H9 (cell line): Measurements from ENCODE around the gene WFDC12. TPM values are rescaled to one million over a fixed set of nuclear protein-coding genes. Genes with fewer than 3 reads are reported as not detected.

Experiments
- DNase-seq: peaks from one replicate; pipeline ENCODE4 v3.0.0-alpha.2; 2017
- H2AFZ ChIP-seq: one replicate; pipeline ENCODE4 v1.6.1; 2013; ENCODE audit warnings: mild to moderate bottlenecking, low read length, control low read depth, moderate library complexity
- H2AK5ac ChIP-seq: 2 replicates; pipeline ENCODE4 v1.6.1; 2013; ENCODE audit warnings: low read length, control low read depth, mixed read lengths; ENCODE audit not compliant: insufficient read length
- H2BK120ac ChIP-seq: one replicate; pipeline ENCODE4 v1.6.1; 2013; ENCODE audit warnings: low read depth, mild to moderate bottlenecking, low read length, control low read depth, inconsistent platforms; ENCODE audit not compliant: poor library complexity, severe bottlenecking
- H2BK12ac ChIP-seq: 2 replicates; pipeline ENCODE4 v1.6.1; 2013; ENCODE audit warnings: low read length, control low read depth, mixed read lengths, low read depth; ENCODE audit not compliant: insufficient read length
- H2BK15ac ChIP-seq: 2 replicates; pipeline ENCODE4 v1.6.1; 2013; ENCODE audit warnings: low read depth, low read length, control low read depth
- H2BK20ac ChIP-seq: one replicate; pipeline ENCODE4 v1.6.1; 2013; ENCODE audit warnings: low read depth, mild to moderate bottlenecking, low read length, control low read depth, inconsistent platforms; ENCODE audit not compliant: poor library complexity, severe bottlenecking
- H2BK5ac ChIP-seq: 2 replicates; pipeline ENCODE4 v1.6.1; 2013; ENCODE audit warnings: low read length, control low read depth, mixed read lengths; ENCODE audit not compliant: insufficient read length
- H3K14ac ChIP-seq: 2 replicates; pipeline ENCODE4 v1.6.1; 2013; ENCODE audit warnings: low read length, control low read depth; ENCODE audit not compliant: insufficient read depth
- H3K18ac ChIP-seq: 2 replicates; pipeline ENCODE4 v1.6.1; 2013; ENCODE audit warnings: low read depth, mild to moderate bottlenecking, mixed read lengths, low read length, control low read depth; ENCODE audit not compliant: insufficient read length
- H3K23ac ChIP-seq: 2 replicates; pipeline ENCODE4 v1.6.1; 2013; ENCODE audit warnings: low read length, control low read depth, mixed read lengths, low read depth; ENCODE audit not compliant: insufficient read length
- H3K23me2 ChIP-seq: 2 replicates; pipeline ENCODE4 v1.6.1; 2013; ENCODE audit warnings: low read depth, mild to moderate bottlenecking, mixed read lengths, low read length, control low read depth; ENCODE audit not compliant: insufficient read length, poor library complexity, severe bottlenecking
- H3K27ac ChIP-seq: 2 replicates; pipeline ENCODE4 v1.5.1; 2013; ENCODE audit warnings: low read length, control low read depth, mixed read lengths, low read depth; ENCODE audit not compliant: insufficient read length
- H3K27me3 ChIP-seq: 2 replicates; pipeline ENCODE4 v1.6.1; 2013; ENCODE audit warnings: low read length, control low read depth, inconsistent platforms; ENCODE audit not compliant: insufficient read depth
- H3K4ac ChIP-seq: 2 replicates; pipeline ENCODE4 v1.6.1; 2013; ENCODE audit warnings: low read depth, mild to moderate bottlenecking, control low read depth, inconsistent platforms, low read length, moderate library complexity
- H3K4me1 ChIP-seq: 2 replicates; pipeline ENCODE4 v1.6.1; 2013; ENCODE audit warnings: low read length, control low read depth, inconsistent platforms; ENCODE audit not compliant: insufficient read depth
- H3K4me2 ChIP-seq: 2 replicates; pipeline ENCODE4 v1.6.1; 2013; ENCODE audit warnings: low read length, control low read depth, mixed read lengths; ENCODE audit not compliant: insufficient read length, insufficient read depth
- H3K56ac ChIP-seq: 2 replicates; pipeline ENCODE4 v1.6.1; 2013; ENCODE audit warnings: low read depth, mild to moderate bottlenecking, mixed read lengths, low read length, control low read depth; ENCODE audit not compliant: insufficient read length
- H3K79me1 ChIP-seq: 2 replicates; pipeline ENCODE4 v1.6.1; 2013; ENCODE audit warnings: low read depth, mild to moderate bottlenecking, moderate library complexity, low read length, control low read depth, inconsistent platforms; ENCODE audit not compliant: insufficient read depth, poor library complexity, severe bottlenecking
- H3K79me2 ChIP-seq: 2 replicates; pipeline ENCODE4 v1.6.1; 2013; ENCODE audit warnings: low read length, control low read depth, inconsistent platforms; ENCODE audit not compliant: insufficient read depth
- H3K9ac ChIP-seq: 2 replicates; pipeline ENCODE4 v1.6.1; 2013; ENCODE audit warnings: low read length, control low read depth, mixed read lengths; ENCODE audit not compliant: insufficient read length; ENCODE audit errors: extremely low read depth
- H3K9me3 ChIP-seq: one replicate; pipeline ENCODE4 v1.6.1; 2013; ENCODE audit warnings: low read depth, low read length, inconsistent platforms; ENCODE audit not compliant: control insufficient read depth
- H3T11ph ChIP-seq: one replicate; pipeline ENCODE4 v1.6.1; 2013; ENCODE audit warnings: mild to moderate bottlenecking, low read length, control low read depth, inconsistent platforms
- H4K20me1 ChIP-seq: one replicate; pipeline ENCODE4 v1.6.1; 2013; ENCODE audit not compliant: control insufficient read depth, insufficient read length, insufficient read depth
- H4K5ac ChIP-seq: 2 replicates; pipeline ENCODE4 v1.6.1; 2013; ENCODE audit warnings: low read depth, mild to moderate bottlenecking, mixed read lengths, low read length, control low read depth; ENCODE audit not compliant: insufficient read length
- H4K8ac ChIP-seq: replicated peaks from 2 replicates; pipeline ENCODE4 v1.6.1; 2013; ENCODE audit warnings: low read length, control low read depth, mixed read lengths, low read depth; ENCODE audit not compliant: insufficient read length
- H4K91ac ChIP-seq: 2 replicates; pipeline ENCODE4 v1.6.1; 2013; ENCODE audit warnings: low read depth, mild to moderate bottlenecking, moderate library complexity, mixed read lengths, low read length, control low read depth; ENCODE audit not compliant: insufficient read length
- H3K27ac Mint-ChIP-seq, 3 experiments: 2 replicates in 2 of 3; 3 replicates in 1 of 3; pipeline ENCODE4 v1.8.0; 2020 to 2021; ENCODE audit warnings: mixed read lengths in 3 of 3, mild to moderate bottlenecking in 1 of 3, moderate library complexity in 1 of 3
- H3K27me3 Mint-ChIP-seq: 2 replicates; pipeline ENCODE4 v1.8.0; 2021; ENCODE audit warnings: low read depth, mild to moderate bottlenecking, moderate library complexity, mixed read lengths
- H3K36me3 Mint-ChIP-seq, 3 experiments: 2 replicates in 2 of 3; 3 replicates in 1 of 3; pipeline ENCODE4 v1.8.0; 2020 to 2021; ENCODE audit warnings: low read depth in 3 of 3, mixed read lengths in 3 of 3; ENCODE audit not compliant: insufficient read depth in 1 of 3
- H3K4me1 Mint-ChIP-seq, 2 experiments: 2 replicates each; pipeline ENCODE4 v1.8.0; 2020; ENCODE audit warnings: mixed read lengths in 2 of 2
- H3K4me3 Mint-ChIP-seq, 2 experiments: 2 replicates in 1 of 2; 3 replicates in 1 of 2; pipeline ENCODE4 v1.8.0; 2020 to 2021; ENCODE audit warnings: mild to moderate bottlenecking in 2 of 2, mixed read lengths in 2 of 2, moderate library complexity in 1 of 2
- H3K9me3 Mint-ChIP-seq, 2 experiments: 2 replicates in 1 of 2; 3 replicates in 1 of 2; pipeline ENCODE4 v1.8.0; 2020; ENCODE audit warnings: mild to moderate bottlenecking in 2 of 2, mixed read lengths in 2 of 2, moderate library complexity in 1 of 2
- WGBS: extraction: QIAGEN DNeasy Blood & Tissue Kit; methylation state at CpG from one replicate; pipeline ENCODE4 v1.1.7; 2013; ENCODE audit warnings: missing lambda C conversion rate, low lambda C conversion rate, mixed read lengths; ENCODE audit not compliant: insufficient read length; ENCODE audit errors: extremely low coverage; 5-methylcytosine and 5-hydroxymethylcytosine counted together
- total RNA-seq: library from RNA; stranded (reverse); gene quantifications from 2 replicates; pipeline ENCODE4 v1.2.1, GENCODE V29; 2021
- TF ChIP-seq, protein P1 (sequence below): fragments of 200-600 bp; sonication (generic); conservative IDR thresholded peaks from 3 replicates; pipeline ENCODE4 v1.8.0; 2021; ENCODE audit warnings: antibody characterized with exemption, mild to moderate bottlenecking

The WFDC12 gene
- total RNA-seq, 1 experiment from 2014 or later = not detected

DNA sequence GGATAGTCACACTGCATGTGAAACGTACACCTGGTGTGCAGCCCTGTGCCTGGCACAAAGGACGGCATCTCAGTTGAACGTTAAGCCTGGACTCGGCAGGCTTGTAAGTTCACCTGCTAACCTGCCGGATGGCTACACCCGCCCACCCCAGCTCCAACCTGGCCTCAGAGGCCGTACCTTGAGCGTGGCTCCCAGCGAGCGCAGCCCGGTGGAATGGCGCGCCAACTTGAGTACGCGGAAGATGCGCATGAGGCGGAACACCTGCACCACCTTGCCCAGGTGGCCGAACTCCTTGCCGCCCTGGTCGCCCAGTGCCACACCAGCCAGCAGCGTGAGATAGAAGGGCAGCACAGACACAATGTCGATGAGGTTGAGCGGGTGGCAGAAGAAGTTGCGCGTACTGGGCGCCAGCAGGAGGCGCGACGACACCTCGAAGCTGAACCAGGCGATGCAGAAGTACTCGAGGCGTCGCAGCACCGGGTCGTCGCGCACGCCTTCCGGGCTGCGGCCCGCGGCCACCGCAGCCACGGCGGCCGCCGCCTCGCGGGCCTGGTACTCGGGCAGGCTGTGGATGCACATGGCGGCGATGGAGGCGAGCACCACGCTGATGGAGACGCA, 26.7 kb downstream of the WFDC12 start:
- Histone ChIP-seq H4K20me1 (no peaks in the 10 kb centered on the region), H2BK12ac (no peak overlapping the region), H3K56ac (no peak overlapping the region), H2AFZ (no peak overlapping the region), H3K23me2 (no peaks in the 10 kb centered on the region), H3T11ph (no peak overlapping the region), H3K23ac (no peak overlapping the region), H3K9ac (no peak overlapping the region), H3K9me3 (no peaks in the 10 kb centered on the region), H3K27me3 (no peaks in the 10 kb centered on the region; the same call in 1 of the 2 replicates), H3K79me1 (no peaks in the 10 kb centered on the region), H2BK120ac (no peak overlapping the region), H3K27ac (no peak overlapping the region), H4K91ac (no peak overlapping the region), H3K14ac (no peak overlapping the region), H3K4me2 (no peak overlapping the region), H4K8ac (no peak overlapping the region), H2BK20ac (no peak overlapping the region), H4K5ac (no peak overlapping the region), H2BK5ac (no peak overlapping the region), H2BK15ac (no peak overlapping the region), H2AK5ac (no peak overlapping the region), H3K4me1 (no peaks in the 10 kb centered on the region; the same call in 1 of the 2 replicates), H3K4ac (no peak overlapping the region), H3K79me2 (no peaks in the 10 kb centered on the region), H3K18ac (no peak overlapping the region)
- H3K4me1 Mint-ChIP-seq = peaks cover 11% of the 10 kb centered on the region in 2 experiments
- H3K27me3 Mint-ChIP-seq = peaks cover 50% of the 10 kb centered on the region
- TF ChIP-seq, protein P1, sequence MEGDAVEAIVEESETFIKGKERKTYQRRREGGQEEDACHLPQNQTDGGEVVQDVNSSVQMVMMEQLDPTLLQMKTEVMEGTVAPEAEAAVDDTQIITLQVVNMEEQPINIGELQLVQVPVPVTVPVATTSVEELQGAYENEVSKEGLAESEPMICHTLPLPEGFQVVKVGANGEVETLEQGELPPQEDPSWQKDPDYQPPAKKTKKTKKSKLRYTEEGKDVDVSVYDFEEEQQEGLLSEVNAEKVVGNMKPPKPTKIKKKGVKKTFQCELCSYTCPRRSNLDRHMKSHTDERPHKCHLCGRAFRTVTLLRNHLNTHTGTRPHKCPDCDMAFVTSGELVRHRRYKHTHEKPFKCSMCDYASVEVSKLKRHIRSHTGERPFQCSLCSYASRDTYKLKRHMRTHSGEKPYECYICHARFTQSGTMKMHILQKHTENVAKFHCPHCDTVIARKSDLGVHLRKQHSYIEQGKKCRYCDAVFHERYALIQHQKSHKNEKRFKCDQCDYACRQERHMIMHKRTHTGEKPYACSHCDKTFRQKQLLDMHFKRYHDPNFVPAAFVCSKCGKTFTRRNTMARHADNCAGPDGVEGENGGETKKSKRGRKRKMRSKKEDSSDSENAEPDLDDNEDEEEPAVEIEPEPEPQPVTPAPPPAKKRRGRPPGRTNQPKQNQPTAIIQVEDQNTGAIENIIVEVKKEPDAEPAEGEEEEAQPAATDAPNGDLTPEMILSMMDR = no peak
- no peak overlapping the region for H3K27ac Mint-ChIP-seq
- WGBS = no CpG with 5 or more reads among the region's 56 CpGs
- peaks cover 2 to 4% (median 2%) of the 10 kb centered on the region in 3 experiments; a peak in 5 of 7 replicates for H3K36me3 Mint-ChIP-seq
- H3K4me3 Mint-ChIP-seq = no peak overlapping the region
- H3K9me3 Mint-ChIP-seq = peaks cover 0 to 4% of the 10 kb centered on the region in 2 experiments; a peak in 2 of 5 replicates
- DNase-seq = peak; percentile 50
